T-cell (primary cell): Measurements from ENCODE around the gene DYRK3. TPM values are rescaled to one million over a fixed set of nuclear protein-coding genes. Genes with fewer than 3 reads are reported as not detected.

Source experiments
- ATAC-seq, 4 experiments: fragments of 200-7000 bp in 3 of 4; fragments of 150-1000 bp in 1 of 4; cut with Tn5 transposase; replicated peaks in 1 of 4; 1 replicate in 3 of 4; 2 replicates in 1 of 4; pipeline ENCODE4 v1.10.0; 2021; ENCODE audit warnings: moderate library complexity in 3 of 4, mild to moderate bottlenecking in 2 of 4, moderate number of reproducible peaks in 1 of 4
- CTCF ChIA-PET, 2 donors: fragments of 300-600 bp; sonication (Branson Sonifier 250); formaldehyde crosslinking; loops; one replicate each; lab custom pipeline; 2022; ENCODE audit warnings: antibody characterized with exemption in 2 of 2; lab: Charles Lee
- POLR2A ChIA-PET, 2 donors: fragments of 300-600 bp; sonication (Branson Sonifier 250); formaldehyde crosslinking; loops; one replicate each; lab custom pipeline; 2022; ENCODE audit warnings: antibody characterized with exemption in 2 of 2; lab: Charles Lee
- DNase-seq, 35 experiments: peaks; one replicate each; pipeline versions ENCODE4 v3.0.0 to v3.0.0-alpha.2; 2013 to 2023
- H3K27ac ChIP-seq: one replicate; pipeline ENCODE4 v1.5.1; 2013; ENCODE audit warnings: low read length
- H3K27me3 ChIP-seq, 2 experiments: replicated peaks in 1 of 2; 1 replicate in 1 of 2; 2 replicates in 1 of 2; pipeline versions ENCODE4 v1.6.1 to v1.7.0; 2013; ENCODE audit warnings: low read length in 1 of 2, mixed read lengths in 1 of 2; ENCODE audit not compliant: control insufficient read depth in 2 of 2, insufficient read depth in 2 of 2; ENCODE audit errors: extremely low read depth in 1 of 2
- H3K36me3 ChIP-seq, 2 donors: 1 replicate in 1 of 2; 2 replicates in 1 of 2; pipeline versions ENCODE4 v1.6.1 to v1.7.0; 2013; ENCODE audit warnings: low read length in 1 of 2; ENCODE audit not compliant: control insufficient read depth in 2 of 2, insufficient read depth in 1 of 2; ENCODE audit errors: extremely low read depth in 1 of 2
- H3K4me1 ChIP-seq, 2 experiments: 1 replicate in 1 of 2; 2 replicates in 1 of 2; pipeline versions ENCODE4 v1.6.1 to v1.7.0; 2013; ENCODE audit warnings: low read length in 2 of 2, mixed read lengths in 1 of 2; ENCODE audit not compliant: insufficient read depth in 2 of 2, control insufficient read depth in 1 of 2; ENCODE audit errors: extremely low read depth in 1 of 2
- H3K4me3 ChIP-seq, 2 donors: 1 replicate in 1 of 2; 2 replicates in 1 of 2; pipeline versions ENCODE4 v1.5.1 to v1.7.0; 2013; ENCODE audit warnings: mild to moderate bottlenecking in 2 of 2, low read length in 1 of 2, moderate library complexity in 1 of 2; ENCODE audit not compliant: control insufficient read depth in 1 of 2; ENCODE audit errors: extremely low read depth in 1 of 2
- H3K9me3 ChIP-seq: 2 replicates; pipeline ENCODE4 v1.7.0; 2013
- H3K27ac Mint-ChIP-seq, 2 donors: one replicate each; pipeline ENCODE4 v1.8.0; 2020 to 2021; ENCODE audit warnings: mild to moderate bottlenecking in 2 of 2, mixed read lengths in 2 of 2
- H3K27me3 Mint-ChIP-seq, 2 donors: one replicate each; pipeline ENCODE4 v1.8.0; 2021 to 2022; ENCODE audit warnings: mixed read lengths in 2 of 2
- H3K36me3 Mint-ChIP-seq: one replicate; pipeline ENCODE4 v1.8.0; 2021; ENCODE audit warnings: mixed read lengths
- H3K4me1 Mint-ChIP-seq, 3 donors: one replicate each; pipeline ENCODE4 v1.8.0; 2020 to 2022; ENCODE audit warnings: mixed read lengths in 3 of 3, mild to moderate bottlenecking in 1 of 3
- H3K4me3 Mint-ChIP-seq, 3 donors: one replicate each; pipeline ENCODE4 v1.8.0; 2020 to 2022; ENCODE audit warnings: mild to moderate bottlenecking in 3 of 3, mixed read lengths in 3 of 3, moderate library complexity in 3 of 3
- H3K9me3 Mint-ChIP-seq, 3 donors: one replicate each; pipeline ENCODE4 v1.8.0; 2020 to 2022; ENCODE audit warnings: mixed read lengths in 3 of 3
- WGBS: methylation state at CpG from one replicate; pipeline ENCODE4 v1.1.5; 2013; ENCODE audit warnings: missing lambda C conversion rate; ENCODE audit not compliant: insufficient coverage; 5-methylcytosine and 5-hydroxymethylcytosine counted together
- total RNA-seq, 35 experiments: library from RNA in 6 of 35; stranded (reverse) in 6 of 35; fragments of 120-200 nt in 1 of 35; gene quantifications; one replicate each; pipeline versions ENCODE4 v1.2.1 to v1.2.4 and lab custom pipeline; 2013 to 2026

Gene DYRK3
- total RNA-seq, 5 donors from 2014 or later (not counting 1 experiment from before 2014, with no cell fraction given), result 0.73 to 2.0 (median 1.6) TPM

DNA sequence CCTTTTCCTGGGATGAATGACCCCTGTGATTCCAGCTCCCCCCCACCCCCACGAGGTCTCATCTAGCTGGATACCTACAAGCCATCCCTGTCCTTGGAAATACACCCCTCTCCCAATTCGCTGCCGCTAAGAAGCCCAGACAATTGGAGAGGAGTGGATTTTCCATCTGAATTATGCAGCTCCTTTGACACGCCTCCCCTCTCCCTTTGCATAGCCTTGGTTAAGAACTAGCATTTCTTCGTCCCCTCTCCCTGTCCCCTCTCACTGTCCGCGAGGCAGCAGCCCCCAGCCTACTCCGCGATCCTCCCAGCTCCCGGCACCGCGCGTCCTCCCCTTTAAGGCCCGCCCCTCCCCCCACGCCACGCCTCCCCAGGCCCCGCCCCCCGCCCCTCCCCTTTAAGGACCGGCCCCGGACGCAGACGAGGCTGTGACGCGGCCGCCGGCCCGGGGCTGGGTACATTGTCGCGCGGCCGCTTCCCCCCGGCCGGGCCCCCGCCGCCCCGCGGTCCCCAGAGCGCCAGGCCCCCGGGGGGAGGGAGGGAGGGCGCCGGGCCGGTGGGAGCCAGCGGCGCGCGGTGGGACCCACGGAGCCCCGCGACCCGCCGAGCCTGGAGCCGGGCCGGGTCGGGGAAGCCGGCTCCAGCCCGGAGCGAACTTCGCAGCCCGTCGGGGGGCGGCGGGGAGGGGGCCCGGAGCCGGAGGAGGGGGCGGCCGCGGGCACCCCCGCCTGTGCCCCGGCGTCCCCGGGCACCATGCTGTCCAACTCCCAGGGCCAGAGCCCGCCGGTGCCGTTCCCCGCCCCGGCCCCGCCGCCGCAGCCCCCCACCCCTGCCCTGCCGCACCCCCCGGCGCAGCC, 49.4 kb downstream of the DYRK3 start, which contains the start of gene MAPKAPK2:
Gene MAPKAPK2, plus strand, starts transcription at position 428 of the 856 bp plus-strand sequence. Its CDS starts 325 bp downstream, at position 753.
- Mint-ChIP-seq H3K4me3 (peak within 1 kb of the TSS; percentile 97 to 99 (median 99)), H3K27me3 (peaks cover 0 to 5% of the 10 kb centered on the region in 2 donors), H3K4me1 (peaks cover 36 to 49% (median 41%) of the 10 kb centered on the region in 3 donors), H3K27ac (peak within 1 kb of the TSS; percentile 88 to 89), H3K36me3 (no peaks in the 10 kb centered on the region), H3K9me3 (no peaks in the 10 kb centered on the region)
- H3K27ac ChIP-seq, result peak within 1 kb of the TSS; percentile 88
- under 1% methylated on average over 44 of the region's 82 CpGs for WGBS
- peaks cover 0 to 14% of the 10 kb centered on the region in 2 experiments for H3K27me3 ChIP-seq
- POLR2A ChIA-PET, result interaction anchor here in 1 of 2 donors (0.6 to 0.7 kb wide), 3 partner anchors 9 to 1215 kb away, joined by 4 to 12 read pairs (median 4); no protein-coding TSS in a partner anchor
- DNase-seq (peak; percentile 34 to 85 (median 63)), ATAC-seq (peak; percentile 80 to 85 (median 82))
- peak within 1 kb of the TSS; percentile 92 to 99 for H3K4me3 ChIP-seq
- CTCF ChIA-PET, result interaction anchor here (0.6 to 1.0 kb wide), 4 partner anchors 73 to 228 kb away, joined by 3 to 4 read pairs (median 3); partner anchors contain the start of gene EIF2D (in 1 of the 2)
- H3K36me3 ChIP-seq, result peaks cover 0 to 4% of the 10 kb centered on the region in 2 donors
- peaks cover 10 to 34% of the 10 kb centered on the region in 2 experiments for H3K4me1 ChIP-seq
- no peaks in the 10 kb centered on the region for H3K9me3 ChIP-seq

DNA sequence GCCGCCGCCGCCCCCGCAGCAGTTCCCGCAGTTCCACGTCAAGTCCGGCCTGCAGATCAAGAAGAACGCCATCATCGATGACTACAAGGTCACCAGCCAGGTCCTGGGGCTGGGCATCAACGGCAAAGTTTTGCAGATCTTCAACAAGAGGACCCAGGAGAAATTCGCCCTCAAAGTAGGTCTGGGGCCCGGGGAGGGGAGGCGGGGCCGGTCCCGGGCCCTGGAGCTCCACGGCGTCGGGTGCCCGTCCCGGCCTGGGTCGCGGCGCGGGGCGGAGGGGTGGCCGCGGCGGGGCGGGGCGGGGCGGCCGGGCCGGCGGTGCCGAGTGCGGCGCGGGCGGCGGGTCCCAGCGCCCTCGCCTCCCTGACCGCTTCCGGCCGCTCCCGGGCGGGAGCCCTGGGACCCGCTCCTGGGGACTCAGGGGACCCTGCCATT, 50.0 kb downstream of the DYRK3 start:
- ATAC-seq (peak; percentile 31 to 49 (median 40)), DNase-seq (peak in 16 of 35 experiments; percentile 7 to 52 (median 20))
- H3K9me3 Mint-ChIP-seq, result no peaks in the 10 kb centered on the region
- H3K4me1 Mint-ChIP-seq, result peaks cover 43 to 49% (median 47%) of the 10 kb centered on the region in 3 donors
- no peaks in the 10 kb centered on the region for H3K9me3 ChIP-seq
- ChIA-PET CTCF (no interaction called here), POLR2A (no interaction called here)
- WGBS, result under 1% methylated on average over 31 of the region's 48 CpGs
- no peaks in the 10 kb centered on the region for H3K36me3 Mint-ChIP-seq
- H3K27me3 Mint-ChIP-seq, result peaks cover 0 to 2% of the 10 kb centered on the region in 2 donors
- H3K4me3 Mint-ChIP-seq, result peak overlapping the region; percentile 97 to 99 (median 99)
- H3K27me3 ChIP-seq, result peaks cover 0 to 14% of the 10 kb centered on the region in 2 experiments
- H3K4me1 ChIP-seq, result peaks cover 10 to 40% of the 10 kb centered on the region in 2 experiments
- peaks cover 0 to 4% of the 10 kb centered on the region in 2 donors for H3K36me3 ChIP-seq
- H3K27ac Mint-ChIP-seq, result peak overlapping the region; percentile 88 to 89
- peak overlapping the region; percentile 92 to 99 for H3K4me3 ChIP-seq
- peak overlapping the region; percentile 88 for H3K27ac ChIP-seq

DNA sequence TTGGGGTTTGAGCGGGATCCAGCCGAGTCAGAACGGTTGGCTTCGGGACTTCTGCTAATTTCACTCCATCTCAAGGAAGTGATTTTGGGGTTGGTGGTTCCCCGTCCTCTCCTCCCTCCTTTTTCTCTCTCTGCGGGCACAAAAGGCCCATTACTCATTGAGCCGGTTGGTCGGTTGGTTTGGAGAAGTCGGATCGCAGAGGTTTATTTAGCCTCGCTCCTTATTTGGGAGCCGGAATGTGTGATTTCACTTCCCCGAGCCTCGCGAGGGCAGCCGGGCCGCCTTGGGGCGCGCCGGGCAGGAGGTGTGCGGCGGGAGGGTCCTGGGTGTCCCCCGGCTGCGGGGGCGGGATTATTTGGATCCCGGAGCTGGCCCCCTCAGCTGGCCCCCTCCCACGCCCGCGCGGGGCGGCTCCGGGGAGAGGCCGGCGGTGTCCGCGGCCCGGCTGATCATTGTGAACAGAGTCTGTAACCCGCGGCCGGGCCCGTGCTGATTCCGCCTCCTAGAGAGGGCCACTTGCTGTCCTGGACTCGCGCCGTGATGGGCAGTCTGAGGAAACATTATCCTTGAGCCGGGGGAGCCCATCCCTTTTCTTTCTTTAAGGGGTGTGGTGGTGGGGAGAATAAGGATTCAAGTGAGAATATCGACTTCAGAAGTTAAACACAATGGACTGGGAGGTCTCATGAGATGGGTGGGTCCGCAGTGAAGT, 50.6 kb downstream of the DYRK3 start:
- Histone ChIP-seq H3K27me3 (peaks cover 0 to 14% of the 10 kb centered on the region in 2 experiments), H3K4me1 (peaks cover 10 to 46% of the 10 kb centered on the region in 2 experiments), H3K36me3 (peaks cover 0 to 4% of the 10 kb centered on the region in 2 donors), H3K4me3 (peak overlapping the region; percentile 92 to 99), H3K9me3 (no peaks in the 10 kb centered on the region), H3K27ac (peak overlapping the region; percentile 88)
- H3K27ac Mint-ChIP-seq, result peak overlapping the region; percentile 97
- CTCF ChIA-PET, result interaction anchor here in 1 of 2 donors (0.6 kb wide), 2 partner anchors 73 to 207 kb away, joined by 3 read pairs; no protein-coding TSS in a partner anchor
- POLR2A ChIA-PET, result interaction anchor here in 1 of 2 donors (0.7 kb wide), 1 partner anchor 36 kb away, joined by 3 read pairs; no protein-coding TSS in a partner anchor
- H3K27me3 Mint-ChIP-seq, result peaks cover 0 to 2% of the 10 kb centered on the region in 2 donors
- H3K4me3 Mint-ChIP-seq, result peak overlapping the region; percentile 97 to 99 (median 99)
- H3K9me3 Mint-ChIP-seq, result no peaks in the 10 kb centered on the region
- ATAC-seq (peak; percentile 40 to 49 (median 46)), DNase-seq (peak in 34 of 35 experiments; percentile 3 to 71 (median 31))
- peaks cover 48 to 54% (median 53%) of the 10 kb centered on the region in 3 donors for H3K4me1 Mint-ChIP-seq
- WGBS, result 0% methylated on average over 38 of the region's 48 CpGs
- no peaks in the 10 kb centered on the region for H3K36me3 Mint-ChIP-seq

DNA sequence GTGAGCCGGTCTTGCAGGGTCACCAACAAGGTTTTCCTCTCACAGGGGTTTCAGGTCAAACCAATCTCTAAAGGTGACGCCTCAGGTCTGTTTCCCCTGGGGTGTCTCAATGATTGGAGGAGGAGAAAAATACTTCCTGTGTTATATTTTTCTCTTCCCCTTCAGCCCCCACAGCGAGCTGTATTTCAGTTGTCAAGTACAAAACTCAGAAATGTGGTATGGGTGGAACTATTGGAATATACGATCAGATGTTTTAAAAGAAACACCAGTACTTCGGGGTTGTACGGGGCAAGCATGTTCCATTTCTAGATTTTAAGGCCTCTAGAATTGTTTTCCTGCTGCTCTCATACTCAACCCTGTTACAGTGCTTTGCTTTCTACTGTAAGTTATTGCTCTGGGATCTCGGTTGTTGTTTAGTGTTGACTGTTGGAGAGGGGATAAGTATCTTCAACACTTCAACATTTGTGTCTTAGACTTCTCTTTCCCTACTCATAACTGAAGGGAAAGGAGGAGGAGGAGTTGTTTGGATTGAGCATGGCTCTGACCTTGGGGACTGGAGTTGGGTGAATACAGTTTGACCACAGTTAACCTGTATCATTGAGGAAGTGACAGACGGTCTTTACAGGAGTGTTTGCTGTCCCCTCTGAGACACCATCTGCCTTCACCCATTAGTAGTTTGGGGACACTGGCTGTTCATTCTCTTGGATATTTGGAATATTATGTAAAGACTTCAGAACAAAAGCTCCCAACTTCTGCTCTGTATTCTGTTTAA, 51.3 kb downstream of the DYRK3 start:
- Mint-ChIP-seq H3K4me3 (peak overlapping the region; percentile 97 to 99 (median 99)), H3K9me3 (no peaks in the 10 kb centered on the region), H3K27ac (peak overlapping the region; percentile 97), H3K4me1 (peaks cover 55 to 60% (median 60%) of the 10 kb centered on the region in 3 donors), H3K27me3 (peaks cover 0 to 2% of the 10 kb centered on the region in 2 donors), H3K36me3 (no peaks in the 10 kb centered on the region)
- peak overlapping the region; percentile 92 to 99 for H3K4me3 ChIP-seq
- DNase-seq, result peak in 14 of 35 experiments; percentile 9 to 55 (median 22)
- ChIA-PET CTCF (interaction anchor here in 1 of 2 donors (0.6 kb wide), 2 partner anchors 74 to 207 kb away, joined by 3 read pairs; no protein-coding TSS in a partner anchor), POLR2A (interaction anchor here in 1 of 2 donors (0.7 kb wide), 1 partner anchor 37 kb away, joined by 3 read pairs; no protein-coding TSS in a partner anchor)
- peaks cover 10 to 51% of the 10 kb centered on the region in 2 experiments for H3K4me1 ChIP-seq
- 0% methylated on average over 1 of the region's 8 CpGs for WGBS
- peak overlapping the region; percentile 88 for H3K27ac ChIP-seq
- peaks cover 0 to 4% of the 10 kb centered on the region in 2 donors for H3K36me3 ChIP-seq
- no peaks in the 10 kb centered on the region for H3K9me3 ChIP-seq
- peak; percentile 35 to 43 (median 40) for ATAC-seq
- peaks cover 0 to 14% of the 10 kb centered on the region in 2 experiments for H3K27me3 ChIP-seq

DNA sequence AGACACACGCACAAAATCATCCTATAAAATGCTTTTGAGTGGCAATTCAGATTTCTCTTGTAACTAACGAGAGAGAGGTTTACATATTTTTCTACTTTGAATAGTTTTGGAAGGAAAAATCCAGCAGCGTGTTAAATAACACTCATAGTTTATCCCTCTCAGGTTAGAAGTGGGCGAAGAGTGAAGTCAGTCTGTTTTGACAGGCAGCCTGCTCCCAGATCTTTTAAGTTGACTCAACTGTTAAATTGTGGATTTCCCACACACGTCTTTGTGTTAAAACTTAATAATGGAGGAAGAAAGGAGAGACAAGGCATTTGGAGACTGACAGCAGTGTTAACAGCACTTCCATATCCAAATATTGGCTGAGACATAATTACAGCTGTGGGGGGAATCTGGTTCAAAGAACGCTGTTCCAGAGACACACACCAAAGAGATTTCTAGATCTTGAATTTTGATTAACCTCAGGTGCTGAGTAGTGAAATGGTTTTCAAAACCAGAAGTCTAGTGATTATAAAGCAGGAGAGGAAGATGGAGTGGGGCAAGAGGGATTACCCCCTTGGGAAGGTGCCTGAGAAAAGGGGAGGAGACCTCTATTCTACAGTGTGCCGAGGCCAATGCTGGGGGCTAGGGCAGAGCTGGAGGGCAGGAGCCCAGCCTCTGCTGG, 52.0 kb downstream of the DYRK3 start:
- H3K4me1 Mint-ChIP-seq, result peaks cover 62 to 68% (median 67%) of the 10 kb centered on the region in 3 donors
- WGBS, result 100% methylated on average over 1 of the region's 7 CpGs

More for the DNA sequence above, 52.0 kb downstream of the DYRK3 start:
- H3K9me3 Mint-ChIP-seq, result no peaks in the 10 kb centered on the region
- H3K4me1 ChIP-seq, result peaks cover 10 to 52% of the 10 kb centered on the region in 2 experiments
- ChIA-PET POLR2A (no interaction called here), CTCF (interaction anchor here in 1 of 2 donors (0.7 to 1.0 kb wide), 2 partner anchors 14 to 75 kb away, joined by 3 read pairs; partner anchors contain the start of gene EIF2D)
- H3K36me3 ChIP-seq, result peaks cover 0 to 4% of the 10 kb centered on the region in 2 donors
- peak overlapping the region; percentile 12 to 97 for H3K27ac Mint-ChIP-seq
- ATAC-seq (no peak), DNase-seq (no peak)
- no peak overlapping the region for H3K4me3 ChIP-seq
- H3K27me3 ChIP-seq, result peaks cover 0 to 14% of the 10 kb centered on the region in 2 experiments
- no peaks in the 10 kb centered on the region for H3K36me3 Mint-ChIP-seq
- H3K27me3 Mint-ChIP-seq, result peaks cover 0 to 2% of the 10 kb centered on the region in 2 donors
- peak overlapping the region; percentile 88 for H3K27ac ChIP-seq
- H3K9me3 ChIP-seq, result no peaks in the 10 kb centered on the region
- peak overlapping the region; percentile 97 to 99 (median 99) for H3K4me3 Mint-ChIP-seq
